K562 (cell line): ENCODE data around the gene PTTG1IP. TPM values are rescaled to one million over a fixed set of nuclear protein-coding genes. Genes with fewer than 3 reads are reported as not detected.

ENCODE experiments used
- ATAC-seq: fragments of 200-7000 bp; cut with Tn5 transposase; 3 replicates; pipeline ENCODE4 v1.9.1; 2020; ENCODE audit warnings: moderate library complexity
- BruUV-seq: library from RNA; stranded (reverse); fragments of 400-500 nt; replicated peaks from 2 replicates; lab custom pipeline; 2021; lab: Mats Ljungman, UMichigan
- CTCF ChIA-PET: fragments of 300-600 bp; formaldehyde crosslinking; extraction: SDS; loops from one replicate; lab custom pipeline; 2021; ENCODE audit warnings: low intra/inter-chr PET ratio; lab: Yijun Ruan, JAX
- POLR2A ChIA-PET: fragments of 300-600, 350-650 bp; sonication (Branson Sonifier 250); formaldehyde crosslinking; extraction: SDS; loops from one replicate; lab custom pipeline; 2021; ENCODE audit warnings: antibody characterized with exemption, inconsistent platforms; lab: Yijun Ruan, JAX
- DNase-seq, 4 experiments: peaks; one replicate each; pipeline versions ENCODE4 v3.0.0 to v3.0.0-alpha.2; 2011 to 2018; ENCODE audit warnings: low spot score in 3 of 4, mixed read lengths in 3 of 4; ENCODE audit errors: extremely low read depth in 1 of 4
- FAIRE-seq: peaks from 2 replicates; lab custom pipeline; 2011; peaks lifted over from hg19 to GRCh38; lab: Jason Lieb, UNC
- H2AFZ ChIP-seq: 2 replicates; pipeline ENCODE4 v1.6.0; 2011; ENCODE audit warnings: low read depth, low read length, control low read depth, inconsistent platforms
- H3K27ac ChIP-seq: fragments of 200-600 bp; 3 replicates; pipeline ENCODE4 v1.8.0; 2011; ENCODE audit warnings: low read depth, mild to moderate bottlenecking, control low read depth, inconsistent platforms, low read length, moderate library complexity, mixed read lengths; ENCODE audit errors: extremely low read depth
- H3K27me3 ChIP-seq, 2 experiments: fragments of 300-600 bp in 1 of 2; 2 replicates in 1 of 2; 3 replicates in 1 of 2; pipeline versions ENCODE4 v1.6.0 to v1.8.0; 2011; ENCODE audit warnings: inconsistent platforms in 2 of 2, low read length in 2 of 2, mild to moderate bottlenecking in 1 of 2, mixed read lengths in 1 of 2, moderate library complexity in 1 of 2; ENCODE audit not compliant: control insufficient read depth in 2 of 2, insufficient read depth in 2 of 2
- H3K36me3 ChIP-seq: fragments of 300-600 bp; 3 replicates; pipeline ENCODE4 v1.8.0; 2011; ENCODE audit warnings: mild to moderate bottlenecking, low read length, inconsistent platforms; ENCODE audit not compliant: control insufficient read depth, insufficient read depth
- H3K4me1 ChIP-seq, 2 experiments: fragments of 200-600 bp in 1 of 2; replicated peaks in 1 of 2; 2 replicates in 1 of 2; 3 replicates in 1 of 2; pipeline versions ENCODE4 v1.5.1 to v1.8.0; 2011; ENCODE audit warnings: inconsistent platforms in 2 of 2, low read length in 2 of 2, mild to moderate bottlenecking in 1 of 2, mixed read lengths in 1 of 2, moderate library complexity in 1 of 2; ENCODE audit not compliant: control insufficient read depth in 2 of 2, insufficient read depth in 2 of 2
- H3K4me2 ChIP-seq: 2 replicates; pipeline ENCODE4 v1.6.1; 2011; ENCODE audit warnings: low read length, control low read depth, inconsistent platforms, mixed read lengths; ENCODE audit not compliant: insufficient read depth
- H3K4me3 ChIP-seq: fragments of 200-600 bp; sonication (generic), shearing (Covaris generic); 2 replicates; pipeline ENCODE4 v1.5.1; 2016; ENCODE audit warnings: control low read depth, inconsistent platforms
- H3K79me2 ChIP-seq: fragments of 200-600 bp; 3 replicates; pipeline ENCODE4 v1.8.0; 2011; ENCODE audit warnings: low read length, inconsistent platforms; ENCODE audit not compliant: control insufficient read depth, insufficient read depth
- H3K9ac ChIP-seq, 2 experiments: 2 replicates each; pipeline versions ENCODE4 v1.6.0 to v1.6.1; 2011; ENCODE audit warnings: low read depth in 2 of 2, low read length in 2 of 2, control low read depth in 1 of 2, inconsistent platforms in 1 of 2, mild to moderate bottlenecking in 1 of 2, mixed read lengths in 1 of 2; ENCODE audit not compliant: insufficient read depth in 1 of 2
- H3K9me1 ChIP-seq: one replicate; pipeline ENCODE4 v1.6.0; 2011; ENCODE audit warnings: inconsistent platforms, mild to moderate bottlenecking, low read length, moderate library complexity; ENCODE audit not compliant: control insufficient read depth, insufficient read depth
- H3K9me3 ChIP-seq: replicated peaks from 2 replicates; pipeline ENCODE4 v1.5.1; 2011; ENCODE audit warnings: low read depth, low read length, inconsistent platforms; ENCODE audit not compliant: control insufficient read depth, insufficient read depth
- H4K20me1 ChIP-seq: replicated peaks from 2 replicates; pipeline ENCODE4 v1.6.1; 2011; ENCODE audit warnings: low read length, inconsistent platforms, mixed read lengths; ENCODE audit not compliant: control insufficient read depth, insufficient read depth
- CREBBP ChIP-seq: IDR thresholded peaks from one replicate; pipeline ENCODE4 v1.6.1; 2012; ENCODE audit warnings: low read depth, mild to moderate bottlenecking, control low read depth, inconsistent platforms, low read length
- NR2C1 ChIP-seq, 2 experiments: fragments of 450-650 bp; IDR thresholded peaks; 2 replicates each; pipeline ENCODE4 v1.6.1; 2017; ENCODE audit warnings: mild to moderate bottlenecking in 2 of 2, antibody characterized with exemption in 1 of 2, inconsistent platforms in 1 of 2, missing compliant biosample characterization in 1 of 2, missing genetic modification characterization in 1 of 2
- WGBS: fragments of 100-300 bp; shearing (Covaris generic); methylation state at CpG from one replicate; pipeline ENCODE4 v1.1.6; 2016; ENCODE audit warnings: low coverage, mixed read lengths; ENCODE audit not compliant: insufficient coverage; ENCODE audit errors: missing lambda C conversion rate; 5-methylcytosine and 5-hydroxymethylcytosine counted together
- in situ Hi-C: fragments of 300-500 bp; cut with MboI; formaldehyde crosslinking; loops from 4 replicates; pipeline ENCODE4 v1.15.0; 2018; ENCODE audit warnings: inconsistent platforms, mixed read lengths
- intact Hi-C: fragments of 100-400 bp; cut with micrococcal nuclease; formaldehyde crosslinking; loops from 2 replicates; pipeline ENCODE4 v1.14.2; 2022
- polyA plus RNA-seq, 8 experiments: library from polyadenylated mRNA; depleted of rRNA in 4 of 8; stranded (reverse) in 5 of 8; unstranded in 3 of 8; fragments of >200 nt; fragmentation: Nextera tagmentation in 2 of 8; fragmentation: Illumina TruSeq in 1 of 8; extraction: Ambion mirVana in 2 of 8; extraction: Trizol in 1 of 8; gene quantifications; 2 replicates each; pipeline versions ENCODE4 v1.2.1 to v1.2.3, GENCODE V29; 2011 to 2014; ENCODE audit warnings: inconsistent platforms in 1 of 8, missing spikeins in 1 of 8
- total RNA-seq, 7 experiments: library from RNA; depleted of rRNA in 6 of 7; stranded (reverse); fragments of >200 nt in 6 of 7; fragmentation: Illumina TruSeq in 2 of 7; extraction: Trizol in 2 of 7; gene quantifications; 2 replicates each; pipeline versions ENCODE4 v1.2.1 to v1.2.3, GENCODE V29; 2011 to 2021; ENCODE audit warnings: low replicate concordance in 1 of 7
- TF ChIP-seq, protein P1 (sequence below): sonication (generic); formaldehyde crosslinking; IDR thresholded peaks from 2 replicates; pipeline ENCODE4 v1.8.0; 2022; ENCODE audit warnings: missing genetic modification reagents, mild to moderate bottlenecking, moderate library complexity, borderline replicate concordance

Gene PTTG1IP
- total and polyA plus RNA-seq, 9 of the 15 experiments (the other 6 are each of a cell fraction or from before 2014, with no cell fraction given): 5.0 to 99.3 (median 82.4) TPM

DNA sequence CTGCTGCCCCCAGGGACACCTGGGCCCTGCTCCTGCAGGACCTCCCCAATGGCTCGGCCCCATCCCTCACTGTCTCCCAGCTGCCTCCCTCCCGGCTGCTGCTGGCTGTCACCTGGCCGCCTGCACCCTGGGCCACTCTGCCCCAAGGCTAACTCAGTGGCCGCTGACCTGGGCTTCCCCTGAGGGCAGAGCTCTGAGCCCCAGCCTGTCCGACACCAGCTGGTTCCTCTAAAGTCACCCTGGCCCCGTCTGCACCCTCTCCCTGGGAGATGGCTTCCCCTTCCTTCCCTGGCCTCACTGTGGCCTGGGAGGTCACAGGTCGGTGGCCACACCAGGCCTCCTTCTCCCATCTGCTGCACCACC, 32.2 kb upstream of the PTTG1IP start:
- in situ Hi-C loops: no loop called here
- WGBS: 27% methylated on average over 7 of the region's 7 CpGs
- Histone ChIP-seq H3K9me3 (peaks cover 12% of the 10 kb centered on the region), H3K36me3 (no peaks in the 10 kb centered on the region; the same call in 2 of the 3 replicates), H3K27me3 (peaks cover 35 to 78% of the 10 kb centered on the region in 2 experiments), H4K20me1 (peaks cover 6% of the 10 kb centered on the region), H3K4me3 (no peak overlapping the region), H3K27ac (no peak overlapping the region), H3K4me1 (peaks cover 9 to 70% of the 10 kb centered on the region in 2 experiments; a peak in 3 of 5 replicates), H2AFZ (no peak overlapping the region), H3K4me2 (no peak overlapping the region), H3K9me1 (no peaks in the 10 kb centered on the region), H3K9ac (peak overlapping the region in 1 of 2 experiments; percentile 15; a peak in 1 of 4 replicates), H3K79me2 (no peaks in the 10 kb centered on the region)
- DNase-seq (no peak), FAIRE-seq (no peak), ATAC-seq (no peak)
- TF ChIP-seq NR2C1 (IDR thresholded peaks at IDR 0.05) (no peak), NR2C1 (tag; IDR thresholded peaks at IDR 0.05) (no peak), CREBBP (no peak)
- TF ChIP-seq, protein P1, sequence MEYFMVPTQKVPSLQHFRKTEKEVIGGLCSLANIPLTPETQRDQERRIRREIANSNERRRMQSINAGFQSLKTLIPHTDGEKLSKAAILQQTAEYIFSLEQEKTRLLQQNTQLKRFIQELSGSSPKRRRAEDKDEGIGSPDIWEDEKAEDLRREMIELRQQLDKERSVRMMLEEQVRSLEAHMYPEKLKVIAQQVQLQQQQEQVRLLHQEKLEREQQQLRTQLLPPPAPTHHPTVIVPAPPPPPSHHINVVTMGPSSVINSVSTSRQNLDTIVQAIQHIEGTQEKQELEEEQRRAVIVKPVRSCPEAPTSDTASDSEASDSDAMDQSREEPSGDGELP (CRISPR knock-in tag): 0 out of 2 replicates have a peak, but pooled peaks have one; percentile 30
- CTCF ChIA-PET: no interaction called here
- intact Hi-C loops: loop anchor here (2.0 kb wide), 1 partner anchor 105 kb away; the partner anchor contains the start of gene UBE2G2
- POLR2A ChIA-PET: interaction anchor here (1.0 kb wide), 2 partner anchors 12 to 88 kb away, joined by 3 to 4 read pairs; partner anchors contain the start of gene SUMO3
- no TSS peak for BruUV-seq
